MG63 (cell line): ENCODE results near the gene EFNA4. TPM values are rescaled to one million over a fixed set of nuclear protein-coding genes. Genes with fewer than 3 reads are reported as not detected.

ENCODE experiments used
- DNase-seq: peaks from one replicate; pipeline ENCODE4 v3.0.0-alpha.2; 2020
- H3K27me3 ChIP-seq: fragments of 250-450 bp; sonication (Bioruptor Pico); 2 replicates; pipeline ENCODE4 v1.5.1; 2020; ENCODE audit warnings: mild to moderate bottlenecking, moderate library complexity
- H3K36me3 ChIP-seq: fragments of 250-450 bp; sonication (Bioruptor Pico); 2 replicates; pipeline ENCODE4 v1.5.1; 2020; ENCODE audit warnings: mild to moderate bottlenecking, moderate library complexity
- H3K4me3 ChIP-seq: fragments of 250-450 bp; sonication (Bioruptor Pico); 2 replicates; pipeline ENCODE4 v1.5.1; 2020; ENCODE audit warnings: mild to moderate bottlenecking, moderate library complexity
- H3K9me3 ChIP-seq: fragments of 250-450 bp; sonication (Bioruptor Pico); 2 replicates; pipeline ENCODE4 v1.5.1; 2020; ENCODE audit warnings: mild to moderate bottlenecking, moderate library complexity
- total RNA-seq: library from RNA; depleted of rRNA; stranded (reverse); fragments of >200 nt; shearing (Covaris generic); gene quantifications from 2 replicates; pipeline ENCODE4 v1.2.3, GENCODE V29; 2014; ENCODE audit warnings: low replicate concordance

Gene EFNA4
- total RNA-seq, 1 experiment from 2014 or later: 12.0 TPM

DNA sequence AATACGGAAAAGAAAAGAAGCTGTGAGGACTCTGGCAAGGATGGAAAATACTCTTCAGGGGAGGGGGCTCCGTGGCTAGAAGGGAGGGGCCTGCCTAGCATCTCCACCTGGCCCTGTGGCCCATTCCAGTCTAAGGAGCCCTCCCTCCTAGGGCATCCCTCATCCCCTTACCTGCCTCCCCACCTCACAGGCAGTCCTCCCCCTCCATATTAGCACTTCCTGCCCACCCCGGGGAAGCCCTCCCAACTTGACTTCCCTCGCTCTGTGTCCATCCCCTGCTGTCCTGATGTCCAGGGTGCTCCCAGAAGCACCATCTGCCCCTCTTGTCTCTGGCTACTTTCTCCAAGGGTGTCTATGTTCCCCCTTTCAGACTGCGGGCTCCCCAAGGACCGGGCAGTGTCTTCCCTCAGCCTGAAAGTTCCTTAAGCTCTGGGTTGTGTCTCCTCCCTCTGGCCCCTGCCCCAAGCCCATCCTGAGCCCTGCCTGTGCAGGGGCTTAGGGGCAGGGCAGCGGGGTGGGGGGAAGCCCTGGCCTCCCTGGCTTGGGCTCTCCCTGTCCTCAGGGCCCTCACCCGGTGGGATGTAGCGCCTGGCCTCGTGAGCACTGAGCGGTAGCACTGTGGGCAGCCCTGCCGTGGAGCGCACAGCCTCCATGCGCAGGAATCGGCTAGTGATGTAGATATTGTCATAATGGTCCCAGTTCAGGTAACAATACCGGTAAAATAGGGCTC lies 33.9 kb upstream of the EFNA4 start:
- no peak overlapping the region for H3K4me3 ChIP-seq
- no peaks in the 10 kb centered on the region for H3K9me3 ChIP-seq
- no peaks in the 10 kb centered on the region for H3K36me3 ChIP-seq
- no peaks in the 10 kb centered on the region for H3K27me3 ChIP-seq
- no peak for DNase-seq

DNA sequence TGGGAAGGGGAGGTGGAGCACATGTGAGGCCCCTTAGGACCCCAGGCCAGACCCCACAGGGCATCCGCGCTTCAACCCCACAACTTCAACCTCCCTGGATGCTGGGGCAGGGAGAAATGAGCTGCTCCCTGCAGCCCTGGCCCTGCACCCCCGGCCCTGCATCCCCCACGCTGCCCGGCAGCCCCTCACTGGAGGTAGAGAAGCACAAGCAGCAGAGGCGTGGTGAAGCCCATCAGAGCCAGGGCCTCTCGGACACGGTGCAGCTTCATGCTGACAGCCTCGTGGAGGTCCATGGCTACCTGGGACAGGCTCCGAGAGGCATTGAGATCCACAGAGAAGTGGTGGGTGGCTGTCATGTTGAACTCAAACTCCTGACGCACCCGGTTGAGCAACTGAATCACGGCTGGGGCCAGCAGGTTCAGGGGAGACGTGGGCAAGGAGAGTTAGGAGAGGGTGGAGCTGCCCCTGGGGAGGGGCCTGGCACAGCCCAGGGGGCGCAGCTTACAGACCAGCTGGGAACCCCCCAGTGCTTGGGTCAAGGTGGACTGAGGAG lies 33.2 kb upstream of the EFNA4 start:
- no peak for DNase-seq
- Histone ChIP-seq H3K36me3 (no peaks in the 10 kb centered on the region), H3K27me3 (no peaks in the 10 kb centered on the region), H3K4me3 (no peak overlapping the region), H3K9me3 (no peaks in the 10 kb centered on the region)

DNA sequence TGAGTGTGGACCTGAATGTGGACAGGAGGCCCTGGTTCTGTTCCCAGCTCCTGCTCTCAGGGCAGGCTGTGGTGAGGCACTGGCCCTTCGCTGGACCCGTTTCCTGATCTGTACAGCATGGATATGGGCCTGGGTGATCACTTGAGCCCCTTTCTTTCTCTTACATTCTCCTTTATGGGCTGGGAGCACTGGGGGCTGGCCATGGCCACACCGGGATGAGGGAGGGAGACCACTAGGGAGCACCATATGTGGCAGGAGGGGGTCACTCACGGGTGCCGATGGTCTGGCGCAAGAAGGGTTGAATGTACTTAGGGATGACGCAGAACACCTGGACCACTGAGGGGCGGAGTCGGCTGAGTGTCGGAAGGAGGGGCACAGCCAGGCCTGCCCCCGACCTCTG lies 32.6 kb upstream of the EFNA4 start:
- Histone ChIP-seq H3K36me3 (no peaks in the 10 kb centered on the region), H3K9me3 (no peaks in the 10 kb centered on the region)

DNA sequence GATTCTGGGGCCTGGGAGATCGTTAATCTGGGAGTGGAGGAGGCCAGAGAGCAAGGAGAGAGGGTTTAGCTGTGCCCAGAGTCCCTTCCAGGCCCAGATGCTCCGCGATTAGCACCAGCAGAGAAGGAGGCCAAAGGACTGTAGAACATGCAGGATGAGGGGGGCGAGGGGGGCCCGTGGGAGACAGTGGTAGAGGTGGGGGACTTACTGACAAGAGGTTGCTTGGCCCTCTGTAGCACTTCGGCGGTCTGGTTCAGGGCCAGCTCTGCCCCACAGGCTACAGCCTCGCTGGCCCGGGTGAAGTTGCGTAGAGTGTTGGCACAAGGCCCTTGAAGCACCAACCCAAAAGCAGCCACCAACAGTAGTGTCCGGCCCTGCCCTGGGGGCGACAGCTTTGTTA lies 30.7 kb upstream of the EFNA4 start:
- DNase-seq: no peak
- H3K4me3 ChIP-seq: no peak overlapping the region
- H3K9me3 ChIP-seq: no peaks in the 10 kb centered on the region

More for the DNA sequence above, 32.6 kb upstream of the EFNA4 start:
- DNase-seq: no peak
- no peak overlapping the region for H3K4me3 ChIP-seq
- H3K27me3 ChIP-seq: no peaks in the 10 kb centered on the region

DNA sequence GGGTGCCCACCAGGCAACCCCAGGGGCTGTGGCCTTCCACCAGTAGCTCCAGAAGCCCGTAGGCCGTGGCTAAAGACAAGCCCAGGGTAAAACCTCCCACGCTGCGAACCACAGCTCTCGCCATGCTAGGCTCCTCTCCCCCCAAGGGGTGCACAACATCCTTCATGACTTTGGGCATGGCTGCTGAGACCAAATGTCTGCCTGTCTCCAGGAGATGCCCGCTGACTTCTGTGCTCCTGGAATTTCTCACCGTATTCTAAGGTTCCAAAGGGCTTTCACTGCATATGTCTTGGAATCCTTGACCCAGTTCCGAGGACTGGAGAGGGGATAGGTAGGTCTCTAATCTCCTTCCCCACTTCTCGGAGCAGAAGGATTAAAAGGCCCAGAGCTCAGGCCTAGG lies 30.0 kb upstream of the EFNA4 start, which contains the start of the genes DCST1 and DCST2:
Gene DCST1 (plus strand): TSS at position 301 of the 400 bp plus-strand sequence. CDS start 213 bp downstream, outside the sequence.
Gene DCST2 (minus strand): TSS at position 258 of the 400 bp plus-strand sequence. CDS start 80 bp downstream, at position 178.
- H3K9me3 ChIP-seq: no peaks in the 10 kb centered on the region
- H3K4me3 ChIP-seq: no peak within 1 kb of the TSS
- DNase-seq: no peak
- no peaks in the 10 kb centered on the region for H3K36me3 ChIP-seq
- no peaks in the 10 kb centered on the region for H3K27me3 ChIP-seq

More for the DNA sequence above, 30.7 kb upstream of the EFNA4 start:
- Histone ChIP-seq H3K36me3 (no peaks in the 10 kb centered on the region), H3K27me3 (no peaks in the 10 kb centered on the region)

DNA sequence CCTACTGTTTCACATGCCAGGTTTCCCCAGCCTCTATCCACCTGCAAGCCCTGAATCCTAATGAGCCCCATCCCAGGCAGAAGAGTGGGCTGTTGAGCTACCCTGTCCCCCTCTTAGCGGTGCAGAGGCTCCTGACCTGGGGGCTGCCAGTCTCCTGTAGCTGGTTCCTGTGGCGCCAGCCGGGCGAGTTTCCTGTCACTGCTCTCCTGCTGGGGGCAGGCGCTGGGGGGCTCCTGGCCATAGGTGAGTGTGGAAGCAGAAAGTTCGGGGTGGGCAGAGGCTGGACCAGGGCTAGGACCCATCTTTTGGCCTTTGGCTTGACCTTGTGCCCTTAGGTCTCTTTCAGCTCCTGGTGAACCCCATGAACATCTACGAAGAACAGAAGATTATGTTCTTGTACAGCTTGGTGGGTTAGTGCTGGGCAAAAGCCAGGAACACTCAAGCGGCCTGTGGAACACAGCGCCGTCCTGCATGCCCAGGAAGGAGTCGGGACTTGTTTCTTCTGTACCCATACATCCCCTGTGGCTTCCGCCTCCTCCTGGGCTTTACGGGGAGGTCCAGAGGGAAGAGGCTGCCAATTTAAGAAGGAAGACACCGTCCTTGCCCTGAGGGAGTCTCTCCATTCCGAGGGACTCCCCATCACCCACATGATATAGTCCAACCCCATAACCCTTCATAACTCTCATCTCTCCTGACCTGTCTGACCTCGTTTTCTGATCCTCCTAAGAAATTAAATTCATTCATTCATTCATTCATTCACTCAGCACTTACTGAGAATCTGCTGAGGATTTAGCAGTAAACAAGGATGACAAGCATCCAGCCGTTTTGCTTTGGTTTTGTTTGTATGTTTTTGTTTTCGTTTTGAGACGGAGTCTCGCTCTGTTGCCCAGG lies 29.0 kb upstream of the EFNA4 start:
- no peak overlapping the region for H3K4me3 ChIP-seq

DNA sequence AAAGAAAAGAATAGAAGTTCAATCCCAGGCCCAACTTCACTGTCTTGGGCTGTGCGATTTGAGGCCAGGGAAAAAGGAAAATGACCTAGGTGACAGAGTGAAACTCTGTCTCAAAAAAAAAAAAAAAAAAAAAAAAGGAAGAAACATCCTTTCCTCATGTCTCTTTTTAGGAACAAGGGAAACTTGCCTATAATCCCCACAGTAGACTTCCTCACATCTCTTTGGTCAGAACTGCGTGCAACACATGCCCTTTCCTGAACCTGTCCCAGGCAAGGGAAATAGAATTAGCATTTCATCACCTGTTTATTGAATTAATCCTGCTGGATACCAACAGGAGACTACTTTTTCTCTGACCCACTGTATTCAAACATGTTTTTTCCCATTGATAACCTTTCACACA lies 27.6 kb upstream of the EFNA4 start:
- Histone ChIP-seq H3K27me3 (no peaks in the 10 kb centered on the region), H3K36me3 (no peaks in the 10 kb centered on the region), H3K9me3 (no peaks in the 10 kb centered on the region), H3K4me3 (no peak overlapping the region)
- DNase-seq: no peak

More for the DNA sequence above, 29.0 kb upstream of the EFNA4 start:
- Histone ChIP-seq H3K9me3 (no peaks in the 10 kb centered on the region), H3K27me3 (no peaks in the 10 kb centered on the region), H3K36me3 (no peaks in the 10 kb centered on the region)
- DNase-seq: no peak

DNA sequence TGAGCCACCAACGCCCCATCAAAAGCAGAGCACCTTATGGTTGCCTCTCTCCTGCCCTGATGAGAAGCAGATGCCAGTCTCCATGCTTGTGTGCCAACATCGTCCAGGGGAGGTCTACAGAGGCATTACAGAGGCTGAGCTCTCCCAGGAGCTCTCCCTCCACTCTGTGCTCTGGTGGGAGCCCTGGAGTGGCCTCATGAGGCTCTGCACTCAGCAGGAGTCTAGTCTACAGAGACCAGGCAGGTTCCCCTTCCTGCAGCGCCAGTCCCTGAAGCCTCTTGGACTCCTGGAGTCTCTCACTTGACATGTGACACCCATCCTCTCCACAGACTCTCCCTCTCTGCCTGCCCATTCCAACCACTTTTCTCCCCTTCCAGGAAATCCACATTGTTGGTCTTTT lies 26.5 kb upstream of the EFNA4 start:
- H3K9me3 ChIP-seq: no peaks in the 10 kb centered on the region
- DNase-seq: no peak
- H3K4me3 ChIP-seq: no peak overlapping the region
- H3K36me3 ChIP-seq: no peaks in the 10 kb centered on the region
- no peaks in the 10 kb centered on the region for H3K27me3 ChIP-seq

DNA sequence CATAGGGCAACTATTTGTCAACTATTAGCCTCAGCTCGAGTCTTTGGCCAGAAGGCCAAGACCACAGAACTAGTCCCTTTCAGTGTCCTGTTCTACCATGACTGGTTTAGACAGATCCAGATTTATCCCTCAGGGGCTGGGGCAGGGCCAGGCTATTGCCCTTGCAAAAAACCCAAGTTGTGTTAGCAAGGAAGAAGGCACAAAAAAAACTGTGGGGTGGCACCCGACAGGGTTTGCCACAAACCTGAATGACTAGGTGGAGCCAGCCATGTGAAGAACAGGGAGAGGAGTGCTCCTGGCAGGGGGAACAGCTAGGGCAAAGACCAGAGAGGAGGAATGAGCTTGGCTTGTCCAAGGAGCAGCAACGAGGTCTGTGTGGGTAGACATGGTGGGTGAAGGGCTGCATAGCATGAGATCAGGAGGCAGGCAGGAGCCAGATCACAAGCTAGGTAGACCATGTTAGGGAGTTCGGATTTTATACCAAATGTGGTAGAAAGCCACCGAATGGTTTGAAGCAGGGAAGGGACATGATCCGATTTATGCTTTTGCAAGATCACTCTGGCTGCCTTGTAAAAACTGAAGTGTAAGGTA lies 25.6 kb upstream of the EFNA4 start:
- no peaks in the 10 kb centered on the region for H3K9me3 ChIP-seq
- H3K27me3 ChIP-seq: no peaks in the 10 kb centered on the region
- DNase-seq: no peak
- no peaks in the 10 kb centered on the region for H3K36me3 ChIP-seq
- H3K4me3 ChIP-seq: no peak overlapping the region

DNA sequence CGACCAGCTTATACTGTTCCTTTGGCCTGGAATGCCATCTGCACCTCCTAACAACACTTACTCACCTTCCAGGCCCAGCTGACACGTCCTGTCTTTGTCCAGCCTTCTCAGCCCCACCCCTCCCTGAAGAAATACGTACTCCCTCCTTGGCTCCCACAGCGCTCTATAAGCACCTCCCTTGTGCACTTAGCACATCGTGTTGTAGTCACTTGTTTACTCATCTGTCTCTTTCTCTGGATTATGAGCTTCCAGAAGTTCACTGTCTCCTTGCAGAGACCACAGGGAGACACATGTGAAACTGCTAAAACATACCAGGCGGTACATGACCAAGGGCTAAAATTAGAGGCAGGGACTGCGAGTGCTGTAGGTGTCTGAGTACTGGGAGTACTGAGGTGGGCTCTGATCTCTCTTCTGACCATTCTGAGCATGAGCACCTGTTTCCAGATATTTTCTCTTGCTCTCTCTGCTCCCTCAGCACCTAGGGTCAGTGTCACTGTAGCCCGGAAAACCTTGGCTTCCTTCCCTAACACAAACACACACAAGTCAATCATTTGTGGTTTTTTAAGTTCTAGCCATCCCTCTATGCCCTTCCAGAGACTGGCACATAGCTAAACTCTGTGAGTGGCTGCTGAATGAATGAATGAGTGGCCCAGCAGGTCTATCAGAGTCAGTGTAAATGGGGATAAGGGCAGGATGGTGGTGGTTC lies 24.8 kb upstream of the EFNA4 start:
- Histone ChIP-seq H3K9me3 (no peaks in the 10 kb centered on the region), H3K36me3 (no peaks in the 10 kb centered on the region), H3K4me3 (no peak overlapping the region), H3K27me3 (no peaks in the 10 kb centered on the region)
- DNase-seq: peak; percentile 54

DNA sequence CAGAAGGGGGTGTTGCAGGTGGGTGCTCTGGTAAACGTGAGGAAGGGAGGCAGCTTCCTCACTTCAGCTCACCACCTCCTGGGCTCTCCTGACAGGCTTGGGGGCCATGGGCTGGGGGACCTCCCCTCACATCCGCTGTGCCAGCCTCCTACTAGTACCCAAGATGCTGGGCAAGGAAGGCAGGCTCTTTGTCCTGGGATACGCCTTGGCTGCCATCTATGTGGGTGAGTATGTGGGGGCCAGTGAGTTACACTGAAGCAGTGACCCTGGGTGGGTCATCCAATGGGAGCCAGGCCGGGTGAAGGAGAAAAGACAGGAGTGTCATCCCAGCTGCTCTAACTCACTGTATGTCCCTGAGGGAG lies 24.3 kb upstream of the EFNA4 start:
- no peaks in the 10 kb centered on the region for H3K9me3 ChIP-seq
- H3K27me3 ChIP-seq: no peaks in the 10 kb centered on the region
- no peaks in the 10 kb centered on the region for H3K36me3 ChIP-seq
- no peak for DNase-seq
- H3K4me3 ChIP-seq: no peak overlapping the region

DNA sequence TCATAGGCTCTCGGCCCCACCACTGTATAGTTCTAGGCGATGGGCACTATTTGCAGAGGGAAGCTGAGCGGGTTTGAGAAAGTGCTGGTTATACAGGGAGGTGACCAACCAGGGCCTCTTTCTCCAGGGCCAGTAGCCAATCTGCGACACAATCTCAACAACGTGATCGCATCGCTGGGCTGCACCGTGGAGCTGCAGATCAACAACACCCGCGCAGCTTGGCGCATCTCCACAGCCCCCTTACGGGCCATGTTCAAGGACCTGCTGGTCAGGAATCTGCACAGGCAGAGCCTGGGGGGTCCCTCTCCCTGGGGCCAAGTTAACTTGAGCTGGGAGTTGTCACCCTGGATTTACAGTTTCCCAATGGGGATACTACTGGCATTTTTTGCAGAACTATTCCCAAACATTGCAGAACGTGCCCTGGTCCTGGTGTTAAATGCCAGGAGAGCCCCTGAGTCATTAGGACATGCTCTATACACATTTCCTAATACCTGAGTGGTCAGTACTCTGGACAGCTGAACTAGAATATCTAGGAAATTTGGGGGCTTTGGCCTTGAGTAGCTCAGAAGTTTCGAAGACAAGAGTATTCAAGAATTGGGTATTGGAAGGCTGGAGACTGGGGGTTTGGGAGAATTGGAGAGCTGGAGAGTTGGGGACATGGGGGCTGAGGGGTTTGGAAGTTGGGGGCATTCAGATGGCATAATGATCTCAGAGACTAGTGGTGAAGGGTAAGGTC lies 23.0 kb upstream of the EFNA4 start:
- Histone ChIP-seq H3K9me3 (no peaks in the 10 kb centered on the region), H3K36me3 (no peaks in the 10 kb centered on the region), H3K4me3 (no peak overlapping the region), H3K27me3 (no peaks in the 10 kb centered on the region)
- DNase-seq: no peak

DNA sequence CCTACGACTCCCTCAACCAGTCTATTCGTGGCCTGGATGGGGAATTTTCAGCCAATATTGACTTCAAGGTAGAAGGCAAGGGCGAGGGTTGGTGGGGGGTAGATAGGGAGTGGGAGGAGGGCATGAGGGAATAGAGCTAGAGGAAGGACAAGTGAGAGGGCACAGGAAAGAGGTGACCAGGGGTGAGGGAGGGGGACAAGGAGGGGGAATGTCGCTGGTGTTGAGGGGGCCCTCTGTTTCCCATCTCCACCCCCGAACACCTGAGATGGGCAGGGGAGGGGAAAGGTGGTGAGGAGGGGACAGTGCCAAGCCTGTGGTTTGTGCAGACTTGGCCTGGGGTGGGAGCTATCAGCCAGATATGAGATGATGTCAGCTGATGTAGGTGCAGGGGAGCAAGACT lies 20.8 kb upstream of the EFNA4 start:
- Histone ChIP-seq H3K4me3 (no peak overlapping the region), H3K27me3 (no peaks in the 10 kb centered on the region), H3K9me3 (no peaks in the 10 kb centered on the region)

DNA sequence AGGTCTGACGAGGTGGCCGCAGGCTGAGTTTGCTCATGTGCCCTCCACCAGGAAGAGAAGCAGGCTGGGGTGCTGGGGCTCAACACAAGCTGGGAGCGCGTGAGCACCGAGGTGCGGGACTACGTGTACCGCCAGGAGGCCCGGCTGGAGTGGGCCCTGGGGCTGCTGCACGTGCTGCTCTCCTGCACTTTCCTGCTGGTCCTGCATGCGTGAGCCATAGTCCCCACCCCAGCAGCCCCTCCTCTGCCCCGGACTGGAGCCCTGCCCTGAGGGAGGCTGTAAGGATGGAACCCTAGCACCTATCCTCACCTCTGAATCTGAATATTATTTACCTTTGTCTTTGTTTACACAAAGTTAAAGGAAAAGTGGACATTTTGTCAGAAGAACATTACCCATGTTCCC lies 20.2 kb upstream of the EFNA4 start:
- no peak for DNase-seq
- Histone ChIP-seq H3K36me3 (no peaks in the 10 kb centered on the region), H3K9me3 (no peaks in the 10 kb centered on the region), H3K4me3 (no peak overlapping the region), H3K27me3 (no peaks in the 10 kb centered on the region)

More for the DNA sequence above, 20.8 kb upstream of the EFNA4 start:
- no peak for DNase-seq
- no peaks in the 10 kb centered on the region for H3K36me3 ChIP-seq

DNA sequence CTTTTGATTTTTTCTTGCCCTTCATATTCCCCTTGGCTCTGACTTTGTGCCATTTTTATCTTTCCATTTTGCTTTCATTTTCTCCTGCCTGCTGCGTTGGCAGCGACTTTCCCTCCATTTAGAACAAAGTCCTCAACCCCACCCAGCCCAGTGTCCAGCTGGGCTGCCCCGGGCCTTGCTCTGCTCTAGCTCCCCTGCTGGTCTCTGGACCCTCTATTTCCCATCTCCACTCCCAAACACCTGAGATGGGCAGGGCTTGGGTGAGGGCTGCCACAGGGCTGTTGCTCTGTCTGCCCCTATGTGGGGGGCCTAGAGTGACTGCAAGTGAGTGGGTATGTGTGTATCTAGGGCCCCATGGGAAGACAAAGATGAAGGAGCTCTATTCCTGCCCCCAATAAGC lies 19.7 kb upstream of the EFNA4 start:
- H3K36me3 ChIP-seq: no peaks in the 10 kb centered on the region
- DNase-seq: no peak
- no peaks in the 10 kb centered on the region for H3K27me3 ChIP-seq
- no peak overlapping the region for H3K4me3 ChIP-seq
- H3K9me3 ChIP-seq: no peaks in the 10 kb centered on the region

DNA sequence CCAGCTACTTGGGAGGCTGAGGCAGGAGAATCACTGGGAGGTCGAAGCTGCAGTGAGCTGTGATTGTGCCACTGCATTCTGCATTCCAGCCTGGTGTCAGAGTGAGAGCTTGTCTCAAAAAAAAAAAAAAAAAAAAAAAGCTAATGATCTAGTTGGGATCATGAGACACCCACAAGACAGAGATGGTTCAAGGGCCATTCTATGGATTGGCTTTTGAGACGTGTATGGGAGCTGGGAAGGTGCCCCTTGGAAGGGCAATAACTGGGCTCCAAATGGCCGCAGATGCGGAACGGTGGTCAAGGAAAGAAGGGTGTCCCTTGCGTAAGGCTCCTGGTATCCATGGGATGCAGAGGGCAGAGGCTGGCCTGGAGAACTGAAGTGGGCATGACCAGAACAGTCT lies 19.2 kb upstream of the EFNA4 start:
- Histone ChIP-seq H3K27me3 (no peaks in the 10 kb centered on the region), H3K4me3 (no peak overlapping the region), H3K36me3 (no peaks in the 10 kb centered on the region), H3K9me3 (no peaks in the 10 kb centered on the region)
- DNase-seq: no peak
